OCI-LY7 (cell line): ENCODE data around the gene EOMES.

ENCODE experiments used
- EZH2phosphoT487 ChIP-seq: fragments of 200-600 bp; sonication (generic); IDR thresholded peaks from 2 replicates; pipeline ENCODE4 v1.6.1; 2018; ENCODE audit warnings: low read depth, borderline replicate concordance, mild to moderate bottlenecking, mixed run types, antibody characterized with exemption, low read length, moderate library complexity, mixed read lengths
- TF ChIP-seq, protein P1 (sequence below): fragments of 200-600 bp; sonication (generic); conservative IDR thresholded peaks from 2 replicates; pipeline ENCODE4 v1.5.1; 2014; ENCODE audit warnings: mild to moderate bottlenecking, antibody characterized with exemption, low read length, moderate library complexity, mixed read lengths

GRCh38 chr3:27685474-27685873, 36.6 kb downstream of the EOMES start:
- TF ChIP-seq, protein P1, sequence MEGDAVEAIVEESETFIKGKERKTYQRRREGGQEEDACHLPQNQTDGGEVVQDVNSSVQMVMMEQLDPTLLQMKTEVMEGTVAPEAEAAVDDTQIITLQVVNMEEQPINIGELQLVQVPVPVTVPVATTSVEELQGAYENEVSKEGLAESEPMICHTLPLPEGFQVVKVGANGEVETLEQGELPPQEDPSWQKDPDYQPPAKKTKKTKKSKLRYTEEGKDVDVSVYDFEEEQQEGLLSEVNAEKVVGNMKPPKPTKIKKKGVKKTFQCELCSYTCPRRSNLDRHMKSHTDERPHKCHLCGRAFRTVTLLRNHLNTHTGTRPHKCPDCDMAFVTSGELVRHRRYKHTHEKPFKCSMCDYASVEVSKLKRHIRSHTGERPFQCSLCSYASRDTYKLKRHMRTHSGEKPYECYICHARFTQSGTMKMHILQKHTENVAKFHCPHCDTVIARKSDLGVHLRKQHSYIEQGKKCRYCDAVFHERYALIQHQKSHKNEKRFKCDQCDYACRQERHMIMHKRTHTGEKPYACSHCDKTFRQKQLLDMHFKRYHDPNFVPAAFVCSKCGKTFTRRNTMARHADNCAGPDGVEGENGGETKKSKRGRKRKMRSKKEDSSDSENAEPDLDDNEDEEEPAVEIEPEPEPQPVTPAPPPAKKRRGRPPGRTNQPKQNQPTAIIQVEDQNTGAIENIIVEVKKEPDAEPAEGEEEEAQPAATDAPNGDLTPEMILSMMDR, result no peak
- no peak for TF ChIP-seq EZH2phosphoT487
